GM23338 (cell line): ENCODE measurements around the gene FCHSD2. TPM values are rescaled to one million over a fixed set of nuclear protein-coding genes. Genes with fewer than 3 reads are reported as not detected.

Experiments
- ATAC-seq: fragments of 200-7000 bp; cut with Tn5 transposase; 3 replicates; pipeline ENCODE4 v1.9.1; 2020
- DNase-seq: peaks from one replicate; pipeline ENCODE4 v3.0.0-alpha.2; 2015; ENCODE audit warnings: low spot score
- H2AFZ ChIP-seq: fragments of 200-600 bp; sonication (generic); 2 replicates; pipeline ENCODE4 v1.8.0; 2016; ENCODE audit warnings: antibody characterized with exemption, mild to moderate bottlenecking, moderate library complexity
- H3F3A ChIP-seq: fragments of 200-600 bp; sonication (generic); replicated peaks from 2 replicates; pipeline ENCODE4 v1.8.0; 2017; ENCODE audit warnings: antibody characterized with exemption, mixed run types, low read depth
- H3K27ac ChIP-seq: fragments of 200-600 bp; sonication (generic); 2 replicates; pipeline ENCODE4 v1.6.1; 2016; ENCODE audit warnings: low read depth
- H3K27me3 ChIP-seq: fragments of 200-600 bp; sonication (generic); 2 replicates; pipeline ENCODE4 v1.8.0; 2016; ENCODE audit warnings: mild to moderate bottlenecking, mixed run types, moderate library complexity; ENCODE audit not compliant: insufficient read depth
- H3K36me3 ChIP-seq: fragments of 200-600 bp; sonication (generic); 2 replicates; pipeline ENCODE4 v1.8.0; 2016; ENCODE audit warnings: mild to moderate bottlenecking; ENCODE audit not compliant: insufficient read depth
- H3K4me1 ChIP-seq: fragments of 200-600 bp; sonication (generic); 2 replicates; pipeline ENCODE4 v1.8.0; 2016; ENCODE audit warnings: mild to moderate bottlenecking, moderate library complexity; ENCODE audit not compliant: insufficient read depth
- H3K4me2 ChIP-seq: fragments of 200-600 bp; sonication (generic); 2 replicates; pipeline ENCODE4 v1.7.1; 2017; ENCODE audit warnings: mixed run types
- H3K4me3 ChIP-seq: fragments of 200-600 bp; sonication (generic); 2 replicates; pipeline ENCODE4 v1.6.1; 2016; ENCODE audit warnings: mixed run types
- H3K79me2 ChIP-seq: fragments of 200-600 bp; sonication (generic); replicated peaks from 2 replicates; pipeline ENCODE4 v1.8.0; 2017; ENCODE audit warnings: mild to moderate bottlenecking; ENCODE audit not compliant: insufficient read depth
- H3K9me2 ChIP-seq: fragments of 200-600 bp; sonication (generic); 2 replicates; pipeline ENCODE4 v1.8.0; 2017; ENCODE audit not compliant: insufficient read depth
- H4K20me1 ChIP-seq: fragments of 200-600 bp; sonication (generic); replicated peaks from 2 replicates; pipeline ENCODE4 v1.8.0; 2017; ENCODE audit warnings: mild to moderate bottlenecking; ENCODE audit not compliant: insufficient read depth
- H3K27ac Mint-ChIP-seq: 2 replicates; pipeline ENCODE4 v1.8.0; 2020; ENCODE audit warnings: inconsistent platforms, mild to moderate bottlenecking, moderate library complexity, mixed read lengths
- H3K27me3 Mint-ChIP-seq: 3 replicates; pipeline ENCODE4 v1.8.0; 2022; ENCODE audit warnings: low read depth, mild to moderate bottlenecking, moderate library complexity, mixed read lengths, inconsistent platforms; ENCODE audit not compliant: insufficient read depth, poor library complexity
- H3K36me3 Mint-ChIP-seq: 3 replicates; pipeline ENCODE4 v1.8.0; 2021; ENCODE audit warnings: low read depth, mild to moderate bottlenecking, inconsistent platforms, moderate library complexity, mixed read lengths
- H3K4me1 Mint-ChIP-seq: 3 replicates; pipeline ENCODE4 v1.8.0; 2020; ENCODE audit warnings: mild to moderate bottlenecking, inconsistent platforms, mixed read lengths
- H3K4me3 Mint-ChIP-seq: 3 replicates; pipeline ENCODE4 v1.8.0; 2021; ENCODE audit warnings: moderate library complexity, mild to moderate bottlenecking, inconsistent platforms, mixed read lengths
- H3K9me3 Mint-ChIP-seq: 3 replicates; pipeline ENCODE4 v1.8.0; 2020; ENCODE audit warnings: moderate library complexity, mild to moderate bottlenecking, inconsistent platforms, mixed read lengths
- CREB1 ChIP-seq: fragments of 250-450 bp; sonication (Bioruptor Pico); IDR thresholded peaks from 2 replicates; pipeline ENCODE4 v1.5.0; 2020; ENCODE audit warnings: low read depth, mild to moderate bottlenecking, moderate library complexity
- CTCF ChIP-seq, 2 experiments: fragments of 200-600 bp in 1 of 2; sonication (generic) in 1 of 2; conservative IDR thresholded peaks; 2 replicates each; pipeline versions ENCODE4 v1.5.1 to v1.6.1; 2016 to 2017; ENCODE audit warnings: antibody characterized with exemption in 2 of 2, low read depth in 2 of 2, mild to moderate bottlenecking in 2 of 2, moderate library complexity in 1 of 2
- ETS1 ChIP-seq: IDR thresholded peaks from 2 replicates; pipeline ENCODE4 v1.6.1; 2016; ENCODE audit warnings: antibody characterized with exemption
- EZH2 ChIP-seq: fragments of 200-600 bp; sonication (generic); IDR thresholded peaks from one replicate; pipeline ENCODE4 v1.8.0; 2017; ENCODE audit warnings: antibody characterized with exemption, mild to moderate bottlenecking, low read depth; ENCODE audit not compliant: unreplicated experiment
- EZH2phosphoT487 ChIP-seq: fragments of 200-600 bp; sonication (generic); IDR thresholded peaks from one replicate; pipeline ENCODE4 v1.8.1; 2018; ENCODE audit warnings: antibody characterized with exemption; ENCODE audit not compliant: unreplicated experiment
- POLR2AphosphoS5 ChIP-seq: IDR thresholded peaks from 2 replicates; pipeline ENCODE4 v1.6.1; 2016; ENCODE audit warnings: antibody characterized with exemption, low read depth
- REST ChIP-seq: IDR thresholded peaks from one replicate; pipeline ENCODE4 v1.6.1; 2018; ENCODE audit warnings: antibody characterized with exemption; ENCODE audit not compliant: unreplicated experiment
- STAT1 ChIP-seq: IDR thresholded peaks from one replicate; pipeline ENCODE4 v1.6.1; 2016; ENCODE audit warnings: antibody characterized with exemption; ENCODE audit not compliant: unreplicated experiment
- ZNF114 ChIP-seq: fragments of 250-450 bp; sonication (Bioruptor Pico); IDR thresholded peaks from 2 replicates; pipeline ENCODE4 v1.5.0; 2020; ENCODE audit warnings: mild to moderate bottlenecking, moderate library complexity
- ZNF462 ChIP-seq: fragments of 250-450 bp; sonication (Bioruptor Pico); IDR thresholded peaks from 2 replicates; pipeline ENCODE4 v1.5.0; 2020; ENCODE audit warnings: mild to moderate bottlenecking, moderate library complexity
- polyA plus RNA-seq: library from polyadenylated mRNA; unstranded; fragments of >200 nt; fragmentation: Nextera tagmentation; extraction: Ambion mirVana; gene quantifications from 2 replicates; pipeline ENCODE4 v1.2.1, GENCODE V29; 2016
- total RNA-seq: library from RNA; depleted of rRNA; stranded (reverse); fragments of >200 nt; shearing (Covaris generic); gene quantifications from 2 replicates; pipeline ENCODE4 v1.2.3, GENCODE V29; 2014

Gene FCHSD2
- total and polyA plus RNA-seq, 2 experiments from 2014 or later, result 3.6 to 5.2 TPM

GRCh38 chr11:72840780-72841179 lies 301.3 kb downstream of the FCHSD2 start (continued):
- no peak for TF ChIP-seq CREB1 (CRISPR knock-in tag)
- no peak for TF ChIP-seq EZH2
- no peak for TF ChIP-seq EZH2phosphoT487
- no peak for TF ChIP-seq STAT1
- TF ChIP-seq ZNF114 (CRISPR knock-in tag), result no peak
- no peak for TF ChIP-seq POLR2AphosphoS5
- no peak for TF ChIP-seq CTCF (conservative IDR thresholded peaks at IDR 0.05; ENCODE audit: low read depth in 2 of 2)

GRCh38 chr11:72838691-72839305 lies 303.3 kb downstream of the FCHSD2 start:
- Histone ChIP-seq H3K36me3 (no peaks in the 10 kb centered on the region), H2AFZ (no peak overlapping the region), H3K4me3 (no peak overlapping the region), H3K27ac (no peak overlapping the region), H3F3A (peaks cover 4% of the 10 kb centered on the region; the same call in 1 of the 2 replicates), H3K9me2 (no peaks in the 10 kb centered on the region), H3K4me1 (no peaks in the 10 kb centered on the region), H3K4me2 (no peak overlapping the region), H3K79me2 (no peaks in the 10 kb centered on the region), H4K20me1 (no peaks in the 10 kb centered on the region), H3K27me3 (no peaks in the 10 kb centered on the region)
- DNase-seq (no peak), ATAC-seq (no peak)
- no peak overlapping the region for H3K27ac Mint-ChIP-seq
- no peaks in the 10 kb centered on the region for H3K36me3 Mint-ChIP-seq
- no peaks in the 10 kb centered on the region for H3K27me3 Mint-ChIP-seq
- no peak overlapping the region for H3K4me3 Mint-ChIP-seq
- H3K9me3 Mint-ChIP-seq, result no peaks in the 10 kb centered on the region
- peaks cover 8% of the 10 kb centered on the region; the same call in 1 of the 3 replicates for H3K4me1 Mint-ChIP-seq
- TF ChIP-seq ETS1 (no peak), ZNF462 (CRISPR knock-in tag) (no peak), REST (no peak), CTCF (conservative IDR thresholded peaks at IDR 0.05; ENCODE audit: low read depth in 2 of 2) (no peak)
